Upper lobe of left lung (tissue), 4 donors: ENCODE results near the gene OR2T10.

ENCODE experiments used
- POLR2A ChIP-seq, 4 donors: fragments of 450-650 bp; IDR thresholded peaks; one replicate each; pipeline ENCODE4 v1.5.1; 2016 to 2017; ENCODE audit warnings: antibody characterized with exemption in 4 of 4, mild to moderate bottlenecking in 2 of 4
- TF ChIP-seq, protein P1 (sequence below), 6 experiments: fragments of 450-650 bp in 4 of 6; fragments of 200-600 bp in 2 of 6; sonication (generic) in 2 of 6; IDR thresholded peaks; one replicate each; pipeline ENCODE4 v1.5.1; 2016 to 2019; ENCODE audit warnings: antibody characterized with exemption in 6 of 6

DNA sequence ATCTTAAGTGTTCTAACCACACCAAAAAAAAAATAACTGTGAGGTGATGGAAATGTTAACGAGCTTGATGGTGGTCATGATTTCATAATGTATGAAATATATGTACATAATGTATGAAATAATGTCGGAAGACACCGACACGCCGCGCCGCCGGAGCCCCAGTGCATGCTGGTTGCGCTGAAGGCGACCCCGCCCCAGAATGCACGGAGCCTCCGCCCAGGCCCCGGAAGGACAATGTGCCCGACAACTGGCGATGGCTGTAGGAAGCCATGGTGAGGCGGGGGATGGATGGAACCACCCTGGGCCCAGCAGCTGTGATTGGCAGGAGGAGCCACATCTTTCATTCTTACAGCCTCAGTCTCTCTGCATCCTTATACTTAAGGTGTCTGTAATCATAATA lies 7.4 kb downstream of the OR2T10 start:
- no peak for TF ChIP-seq POLR2A (IDR thresholded peaks at IDR 0.05)
- TF ChIP-seq, protein P1, sequence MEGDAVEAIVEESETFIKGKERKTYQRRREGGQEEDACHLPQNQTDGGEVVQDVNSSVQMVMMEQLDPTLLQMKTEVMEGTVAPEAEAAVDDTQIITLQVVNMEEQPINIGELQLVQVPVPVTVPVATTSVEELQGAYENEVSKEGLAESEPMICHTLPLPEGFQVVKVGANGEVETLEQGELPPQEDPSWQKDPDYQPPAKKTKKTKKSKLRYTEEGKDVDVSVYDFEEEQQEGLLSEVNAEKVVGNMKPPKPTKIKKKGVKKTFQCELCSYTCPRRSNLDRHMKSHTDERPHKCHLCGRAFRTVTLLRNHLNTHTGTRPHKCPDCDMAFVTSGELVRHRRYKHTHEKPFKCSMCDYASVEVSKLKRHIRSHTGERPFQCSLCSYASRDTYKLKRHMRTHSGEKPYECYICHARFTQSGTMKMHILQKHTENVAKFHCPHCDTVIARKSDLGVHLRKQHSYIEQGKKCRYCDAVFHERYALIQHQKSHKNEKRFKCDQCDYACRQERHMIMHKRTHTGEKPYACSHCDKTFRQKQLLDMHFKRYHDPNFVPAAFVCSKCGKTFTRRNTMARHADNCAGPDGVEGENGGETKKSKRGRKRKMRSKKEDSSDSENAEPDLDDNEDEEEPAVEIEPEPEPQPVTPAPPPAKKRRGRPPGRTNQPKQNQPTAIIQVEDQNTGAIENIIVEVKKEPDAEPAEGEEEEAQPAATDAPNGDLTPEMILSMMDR (IDR thresholded peaks at IDR 0.05) = no peak
